ENCODE results near the gene NTRK3. TPM values are rescaled to one million over a fixed set of nuclear protein-coding genes. Genes with fewer than 3 reads are reported as not detected.

NTRK3 gene
- total RNA-seq, 4 donors from 2014 or later, result 0.09 to 2.7 (median 0.62) TPM

GRCh38 chr15:88020806-88021205, 235.7 kb downstream of the NTRK3 start:
- Histone ChIP-seq H3K27me3 (no peaks in the 10 kb centered on the region), H3K4me3 (no peak overlapping the region), H3K9me3 (no peaks in the 10 kb centered on the region), H3K36me3 (no peaks in the 10 kb centered on the region), H3K4me1 (peaks cover 0 to 2% (median 0%) of the 10 kb centered on the region in 3 donors), H3K27ac (no peak overlapping the region)
- intact Hi-C loops (cut with DNase I), result no loop called here
- WGBS, 2 donors, result 64 to 70% methylated on average over 3 of the region's 3 CpGs
- TF ChIP-seq CTCF (IDR thresholded peaks at IDR 0.05), result no peak
- no peak for TF ChIP-seq POLR2A (IDR thresholded peaks at IDR 0.05)
- DNase-seq, result no peak

- no peaks in the 10 kb centered on the region for H3K36me3 ChIP-seq
- no peak for TF ChIP-seq CTCF (IDR thresholded peaks at IDR 0.05)
- intact Hi-C loops (cut with DNase I), result no loop called here
- DNase-seq, result no peak
- 63 to 67% methylated on average over 2 of the region's 2 CpGs for WGBS, 2 donors
- no peaks in the 10 kb centered on the region for H3K27me3 ChIP-seq
- no peak overlapping the region for H3K4me3 ChIP-seq
- H3K9me3 ChIP-seq, result no peaks in the 10 kb centered on the region
- peaks cover 0 to 12% (median 0%) of the 10 kb centered on the region in 3 donors for H3K4me1 ChIP-seq
- H3K27ac ChIP-seq, result no peak overlapping the region
Measured at GRCh38 chr15:88019656-88020055, 236.9 kb downstream of the NTRK3 start.

GRCh38 chr15:88018869-88019641, 237.5 kb downstream of the NTRK3 start:
- WGBS, 2 donors, result 60 to 80% methylated on average over 1 of the region's 1 CpG
- H3K36me3 ChIP-seq, result no peaks in the 10 kb centered on the region
- intact Hi-C loops (cut with DNase I), result no loop called here
- peaks cover 0 to 18% (median 0%) of the 10 kb centered on the region in 3 donors for H3K4me1 ChIP-seq
- TF ChIP-seq CTCF (IDR thresholded peaks at IDR 0.05) (no peak), POLR2A (IDR thresholded peaks at IDR 0.05) (no peak)
- no peak overlapping the region for H3K4me3 ChIP-seq
- H3K27me3 ChIP-seq, result no peaks in the 10 kb centered on the region
- no peak overlapping the region for H3K27ac ChIP-seq
- no peak for DNase-seq
- H3K9me3 ChIP-seq, result no peaks in the 10 kb centered on the region

DNA sequence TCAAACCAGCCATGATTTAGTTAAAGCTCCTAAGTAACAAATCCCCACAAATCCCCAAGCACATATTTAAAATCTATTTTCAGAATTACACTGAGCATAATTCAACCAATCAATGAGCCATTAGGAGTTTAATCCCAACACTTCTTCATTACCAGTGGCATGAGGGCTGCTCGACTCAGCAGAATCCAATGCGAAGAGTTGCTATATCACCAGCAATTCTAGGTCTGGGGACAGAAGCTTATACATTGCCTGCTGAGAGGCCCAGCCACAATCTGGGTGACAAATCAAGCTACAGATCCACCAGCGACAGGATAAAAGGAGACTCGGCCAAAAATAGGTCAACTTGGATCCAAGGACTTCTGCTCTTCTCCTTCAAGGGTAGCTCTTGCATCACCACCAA, 238.8 kb downstream of the NTRK3 start:
- TF ChIP-seq POLR2A (IDR thresholded peaks at IDR 0.05) (no peak), CTCF (IDR thresholded peaks at IDR 0.05) (no peak)
- H3K27ac ChIP-seq, result no peak overlapping the region
- H3K4me3 ChIP-seq, result no peak overlapping the region
- DNase-seq, result no peak
- H3K4me1 ChIP-seq, result peaks cover 0 to 21% (median 0%) of the 10 kb centered on the region in 3 donors
- H3K9me3 ChIP-seq, result no peaks in the 10 kb centered on the region
- no peaks in the 10 kb centered on the region for H3K36me3 ChIP-seq
- intact Hi-C loops (cut with DNase I), result no loop called here
- H3K27me3 ChIP-seq, result no peaks in the 10 kb centered on the region
- WGBS, 2 donors, result 82 to 89% methylated on average over 4 of the region's 4 CpGs

GRCh38 chr15:88016406-88016805, 240.1 kb downstream of the NTRK3 start:
- Histone ChIP-seq H3K27me3 (no peaks in the 10 kb centered on the region), H3K27ac (no peak overlapping the region), H3K9me3 (no peaks in the 10 kb centered on the region), H3K36me3 (no peaks in the 10 kb centered on the region), H3K4me1 (peaks cover 0 to 21% (median 0%) of the 10 kb centered on the region in 3 donors), H3K4me3 (no peak overlapping the region)
- intact Hi-C loops (cut with DNase I), result no loop called here
- WGBS, 2 donors, result 53 to 63% methylated on average over 3 of the region's 3 CpGs
- TF ChIP-seq POLR2A (IDR thresholded peaks at IDR 0.05), result no peak
- no peak for DNase-seq
